Measurements from ENCODE around the gene DRAXIN.

The DRAXIN gene

GRCh38 chr1:11684070-11684469 is 7.4 kb upstream of the DRAXIN start:
- no peak for DNase-seq (ENCODE audit: low read depth in 2 of 2, low spot score in 1 of 2)

GRCh38 chr1:11685210-11685752 is 6.2 kb upstream of the DRAXIN start:
- DNase-seq (ENCODE audit: low read depth in 2 of 2, low spot score in 1 of 2) = no peak

- no peak for DNase-seq (ENCODE audit: low read depth in 2 of 2, low spot score in 1 of 2)
These were observed 3.0 kb upstream of the DRAXIN start for GRCh38 chr1:11688506-11688905.

- no peak for DNase-seq (ENCODE audit: low read depth in 2 of 2, low spot score in 1 of 2)
These were observed 861 bp upstream of the DRAXIN start for GRCh38 chr1:11690397-11691301.

- DNase-seq (ENCODE audit: low read depth in 2 of 2, low spot score in 1 of 2) = no peak
These were observed 610 bp downstream of the DRAXIN start for GRCh38 chr1:11691928-11692711.

GRCh38 chr1:11693024-11693590 is 1.6 kb downstream of the DRAXIN start:
- peak in 1 of 2 donors; percentile 21 for DNase-seq (ENCODE audit: low read depth in 2 of 2, low spot score in 1 of 2)

- DNase-seq (ENCODE audit: low read depth in 2 of 2, low spot score in 1 of 2) = no peak
These were observed 2.4 kb downstream of the DRAXIN start for GRCh38 chr1:11693917-11694316.

- no peak for DNase-seq (ENCODE audit: low read depth in 2 of 2, low spot score in 1 of 2)
These were observed 4.4 kb downstream of the DRAXIN start for GRCh38 chr1:11695861-11696260.

- DNase-seq (ENCODE audit: low read depth in 2 of 2, low spot score in 1 of 2) = no peak
These were observed 5.8 kb downstream of the DRAXIN start for GRCh38 chr1:11697188-11697892.

GRCh38 chr1:11697893-11698210 is 6.3 kb downstream of the DRAXIN start:
- no peak for DNase-seq (ENCODE audit: low read depth in 2 of 2, low spot score in 1 of 2)

GRCh38 chr1:11700601-11701467 is 9.3 kb downstream of the DRAXIN start:
- DNase-seq (ENCODE audit: low read depth in 2 of 2, low spot score in 1 of 2) = no peak

- no peak for DNase-seq (ENCODE audit: low read depth in 2 of 2, low spot score in 1 of 2)
These were observed 10.0 kb downstream of the DRAXIN start for GRCh38 chr1:11701551-11701961.

GRCh38 chr1:11701981-11702803 is 10.7 kb downstream of the DRAXIN start:
- no peak for DNase-seq (ENCODE audit: low read depth in 2 of 2, low spot score in 1 of 2)

- DNase-seq (ENCODE audit: low read depth in 2 of 2, low spot score in 1 of 2) = no peak
These were observed 12.1 kb downstream of the DRAXIN start for GRCh38 chr1:11703357-11704193.

GRCh38 chr1:11704194-11704529 is 12.7 kb downstream of the DRAXIN start:
- no peak for DNase-seq (ENCODE audit: low read depth in 2 of 2, low spot score in 1 of 2)

- DNase-seq (ENCODE audit: low read depth in 2 of 2, low spot score in 1 of 2) = no peak
These were observed 13.4 kb downstream of the DRAXIN start for GRCh38 chr1:11704691-11705475.

- no peak for DNase-seq (ENCODE audit: low read depth in 2 of 2, low spot score in 1 of 2)
These were observed 14.1 kb downstream of the DRAXIN start for GRCh38 chr1:11705596-11705995.

- no peak for DNase-seq (ENCODE audit: low read depth in 2 of 2, low spot score in 1 of 2)
These were observed 14.8 kb downstream of the DRAXIN start for GRCh38 chr1:11706292-11706691.

All from stimulated activated CD8-positive, alpha-beta memory T cell treated with anti-CD3 and anti-CD28 coated beads, Interleukin-4, amount 100 ng/mL, for 1 hour (primary cell).